ENCODE results near the gene OR2A14.
A peak's percentile ranks its signal among the peaks of the same experiment; 100 is the strongest.
"Not testable (repeated sequence)": the region's sequence is repeated elsewhere in the genome, so short reads cannot be mapped to it uniquely, and the experiment has no call there.

Gene OR2A14

GRCh38 chr7:144130730-144131129 is 7.8 kb downstream of the OR2A14 start:
- peaks cover 3% of the 10 kb centered on the region for H3K27me3 Mint-ChIP-seq
- H3K4me3 Mint-ChIP-seq, result no peak overlapping the region
- no peak overlapping the region for H3K27ac Mint-ChIP-seq
- H3K9me3 Mint-ChIP-seq, result no peaks in the 10 kb centered on the region
- no peaks in the 10 kb centered on the region for H3K36me3 Mint-ChIP-seq (ENCODE audit: low read depth)
- no peaks in the 10 kb centered on the region for H3K4me1 Mint-ChIP-seq (ENCODE audit: low read depth)

DNA sequence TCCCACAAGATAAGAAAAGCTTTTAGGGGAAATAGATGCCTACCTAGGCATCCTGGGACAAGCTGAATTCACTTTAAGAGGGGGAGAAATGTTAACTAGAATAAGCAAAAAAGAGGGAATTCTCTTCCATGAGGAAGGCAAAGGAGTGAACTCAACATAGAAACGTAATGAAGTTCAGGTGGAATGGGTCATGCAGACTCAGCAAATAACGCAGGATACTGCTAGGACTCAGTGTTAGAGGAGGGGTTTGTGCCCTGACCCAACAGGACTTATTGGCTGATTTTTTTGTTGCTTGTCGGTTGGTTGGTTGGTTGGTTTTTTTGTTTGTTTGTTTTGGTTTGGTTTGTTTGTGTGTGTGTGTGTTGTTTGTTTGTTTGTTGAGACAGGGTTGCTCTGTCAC is 9.3 kb downstream of the OR2A14 start:
- Mint-ChIP-seq H3K4me1 (ENCODE audit: low read depth) (no peaks in the 10 kb centered on the region), H3K9me3 (no peaks in the 10 kb centered on the region), H3K4me3 (no peak overlapping the region), H3K36me3 (ENCODE audit: low read depth) (no peaks in the 10 kb centered on the region), H3K27me3 (peaks cover 3% of the 10 kb centered on the region), H3K27ac (no peak overlapping the region)

GRCh38 chr7:144133307-144133706 is 10.3 kb downstream of the OR2A14 start:
- H3K4me3 Mint-ChIP-seq, result no peak overlapping the region
- H3K4me1 Mint-ChIP-seq (ENCODE audit: low read depth), result no peaks in the 10 kb centered on the region
- H3K9me3 Mint-ChIP-seq, result no peaks in the 10 kb centered on the region
- no peak overlapping the region for H3K27ac Mint-ChIP-seq
- H3K27me3 Mint-ChIP-seq, result peaks cover 3% of the 10 kb centered on the region
- no peaks in the 10 kb centered on the region for H3K36me3 Mint-ChIP-seq (ENCODE audit: low read depth)

DNA sequence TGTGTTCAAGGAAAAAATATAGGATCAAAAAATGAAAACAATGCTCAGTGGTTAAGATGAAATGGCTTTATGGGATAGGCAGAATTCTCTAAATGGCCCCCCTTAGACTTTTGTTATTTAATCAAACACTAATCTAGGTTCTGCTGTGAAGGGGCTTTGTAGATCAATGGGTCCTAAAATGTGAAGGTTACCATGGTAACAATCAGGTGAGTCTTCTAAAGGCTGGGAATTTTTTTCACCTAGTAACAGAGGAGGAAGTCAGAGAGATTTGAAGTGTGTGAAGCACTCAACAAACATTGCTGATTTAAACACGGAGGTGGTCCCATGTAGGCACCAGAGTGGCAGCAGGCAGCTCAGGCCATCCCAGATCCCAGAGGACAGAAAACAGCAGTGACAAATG is 11.1 kb downstream of the OR2A14 start:
- Mint-ChIP-seq H3K9me3 (no peaks in the 10 kb centered on the region), H3K27ac (no peak overlapping the region)

DNA sequence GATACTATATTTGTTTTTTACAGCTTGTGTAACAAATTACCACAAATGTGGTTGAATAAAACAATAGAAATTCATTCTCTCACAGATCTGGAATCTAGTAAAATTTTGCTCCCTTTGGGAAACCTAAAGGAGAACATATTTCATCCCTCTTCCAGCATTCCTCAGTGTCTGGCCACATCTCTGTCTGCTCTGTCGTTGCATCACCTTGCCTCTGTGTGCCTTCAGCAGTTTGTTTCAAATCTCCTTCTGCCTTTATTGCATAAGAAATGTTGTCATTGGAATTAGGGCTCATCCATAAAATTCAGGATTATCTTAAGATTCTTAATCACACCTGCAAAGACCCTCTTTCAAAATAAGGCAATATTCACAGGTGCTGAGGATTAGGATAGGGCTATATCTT is 14.5 kb downstream of the OR2A14 start:
- H3K27me3 Mint-ChIP-seq, result peaks cover 6% of the 10 kb centered on the region
- no peak overlapping the region for H3K4me3 Mint-ChIP-seq
- no peak overlapping the region for H3K27ac Mint-ChIP-seq
- H3K36me3 Mint-ChIP-seq (ENCODE audit: low read depth), result no peaks in the 10 kb centered on the region
- H3K4me1 Mint-ChIP-seq (ENCODE audit: low read depth), result no peaks in the 10 kb centered on the region
- H3K9me3 Mint-ChIP-seq, result peaks cover 4% of the 10 kb centered on the region

More for the DNA sequence above, 11.1 kb downstream of the OR2A14 start:
- Mint-ChIP-seq H3K4me3 (no peak overlapping the region), H3K27me3 (peaks cover 3% of the 10 kb centered on the region), H3K36me3 (ENCODE audit: low read depth) (no peaks in the 10 kb centered on the region), H3K4me1 (ENCODE audit: low read depth) (no peaks in the 10 kb centered on the region)

DNA sequence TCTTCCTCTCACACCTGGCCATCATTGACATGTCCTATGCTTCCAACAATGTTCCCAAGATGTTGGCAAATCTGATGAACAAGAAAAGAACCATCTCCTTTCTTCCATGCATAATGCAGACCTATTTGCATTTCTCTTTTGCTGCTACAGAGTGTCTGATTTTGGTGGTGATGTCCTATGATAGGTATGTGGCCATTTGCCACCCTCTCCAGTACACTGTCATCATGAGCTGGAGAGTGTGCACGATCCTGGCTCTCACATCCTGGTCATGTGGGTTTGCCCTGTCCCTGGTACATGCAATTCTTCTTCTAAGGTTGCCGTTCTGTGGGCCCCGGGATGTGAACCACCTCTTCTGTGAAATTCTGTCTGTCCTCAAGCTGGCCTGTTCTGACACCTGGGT is 19.2 kb downstream of the OR2A14 start:
- H3K9me3 Mint-ChIP-seq, result peaks cover 11% of the 10 kb centered on the region
- H3K27ac Mint-ChIP-seq, result no peak overlapping the region
- H3K36me3 Mint-ChIP-seq (ENCODE audit: low read depth), result no peaks in the 10 kb centered on the region
- no peaks in the 10 kb centered on the region for H3K4me1 Mint-ChIP-seq (ENCODE audit: low read depth)
- H3K4me3 Mint-ChIP-seq, result no peak overlapping the region
- peaks cover 6% of the 10 kb centered on the region for H3K27me3 Mint-ChIP-seq

- H3K27ac Mint-ChIP-seq, result no peak overlapping the region
- peaks cover 10% of the 10 kb centered on the region for H3K36me3 Mint-ChIP-seq (ENCODE audit: low read depth)
- no peak overlapping the region for H3K4me3 Mint-ChIP-seq
- peaks cover 9% of the 10 kb centered on the region for H3K27me3 Mint-ChIP-seq
- no peaks in the 10 kb centered on the region for H3K4me1 Mint-ChIP-seq (ENCODE audit: low read depth)
- H3K9me3 Mint-ChIP-seq, result peaks cover 28% of the 10 kb centered on the region
Observed at GRCh38 chr7:144144426-144144825, 21.4 kb downstream of the OR2A14 start.

GRCh38 chr7:144148224-144148827 is 25.4 kb downstream of the OR2A14 start:
- Mint-ChIP-seq H3K4me3 (no peak overlapping the region), H3K36me3 (ENCODE audit: low read depth) (peaks cover 10% of the 10 kb centered on the region), H3K4me1 (ENCODE audit: low read depth) (no peaks in the 10 kb centered on the region), H3K27me3 (peaks cover 19% of the 10 kb centered on the region), H3K9me3 (peaks cover 25% of the 10 kb centered on the region), H3K27ac (no peak overlapping the region)

- no peaks in the 10 kb centered on the region for H3K36me3 Mint-ChIP-seq (ENCODE audit: low read depth)
- peak overlapping the region; percentile 56 for H3K27ac Mint-ChIP-seq
- H3K4me1 Mint-ChIP-seq (ENCODE audit: low read depth), result no peaks in the 10 kb centered on the region
- H3K27me3 Mint-ChIP-seq, result peaks cover 27% of the 10 kb centered on the region
- no peak overlapping the region for H3K4me3 Mint-ChIP-seq
- no peaks in the 10 kb centered on the region for H3K9me3 Mint-ChIP-seq
Observed at GRCh38 chr7:144158861-144159260, 35.9 kb downstream of the OR2A14 start.

DNA sequence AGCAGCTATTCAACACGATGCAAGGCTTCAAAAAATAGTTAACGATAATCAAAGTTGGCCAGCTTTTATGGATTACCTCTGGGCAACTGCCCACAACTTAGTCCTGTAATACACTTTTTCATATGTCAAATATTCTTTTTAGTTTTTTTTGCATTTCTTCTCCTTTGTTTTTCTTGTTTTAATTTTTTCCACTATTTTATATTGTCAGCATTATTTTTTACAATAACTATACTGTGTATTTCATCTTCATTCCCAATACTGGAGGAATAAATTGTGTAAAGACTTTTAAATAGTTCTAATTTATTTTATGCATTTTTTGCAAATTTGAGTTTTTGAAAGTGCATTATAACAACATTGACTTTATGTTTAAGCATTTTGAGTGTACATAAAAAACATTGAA is 41.8 kb downstream of the OR2A14 start:
- H3K9me3 Mint-ChIP-seq, result no peaks in the 10 kb centered on the region
- H3K4me1 Mint-ChIP-seq (ENCODE audit: low read depth), result no peaks in the 10 kb centered on the region
- H3K27me3 Mint-ChIP-seq, result peaks cover 14% of the 10 kb centered on the region
- H3K27ac Mint-ChIP-seq, result no peak overlapping the region
- no peaks in the 10 kb centered on the region for H3K36me3 Mint-ChIP-seq (ENCODE audit: low read depth)
- H3K4me3 Mint-ChIP-seq, result no peak overlapping the region

DNA sequence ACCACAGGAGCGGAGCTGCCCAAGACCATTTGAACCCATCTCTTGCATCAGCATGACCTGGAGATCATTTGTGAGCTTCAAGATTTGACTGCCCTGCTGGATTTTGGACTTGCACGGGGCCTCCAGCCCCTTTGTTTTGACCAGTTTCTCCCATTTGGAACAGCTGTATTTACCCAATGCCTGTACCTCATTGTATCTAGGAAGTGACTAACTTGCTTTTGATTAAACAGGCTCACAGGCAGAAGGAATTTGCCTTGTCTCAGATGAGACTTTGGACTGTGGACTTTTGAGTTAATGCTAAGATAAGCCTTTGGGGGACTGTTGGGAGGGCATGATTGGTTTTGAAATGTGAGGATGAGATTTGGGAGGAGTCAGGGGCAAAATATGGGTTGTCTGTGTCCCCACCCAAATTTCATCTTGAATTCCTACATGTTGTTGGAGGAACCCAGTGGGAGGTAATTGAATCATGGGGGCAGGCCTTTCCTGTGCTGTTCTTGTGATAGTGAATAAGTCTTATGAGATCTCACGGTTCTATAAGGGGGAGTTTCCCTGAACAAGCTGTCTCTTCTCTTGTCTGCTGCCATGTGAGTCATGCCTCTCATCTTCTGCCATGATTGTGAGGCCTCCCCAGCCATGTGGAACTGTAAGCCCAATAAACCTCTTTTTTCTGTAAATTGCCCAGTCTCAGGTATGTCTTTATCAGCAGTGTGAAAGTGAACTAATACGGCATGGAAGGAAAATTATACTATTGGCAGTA is 48.8 kb downstream of the OR2A14 start:
- peaks cover 10% of the 10 kb centered on the region for H3K9me3 Mint-ChIP-seq
- H3K27ac Mint-ChIP-seq; H3K27me3 Mint-ChIP-seq; H3K36me3 Mint-ChIP-seq (ENCODE audit: low read depth); H3K4me3 Mint-ChIP-seq; H3K4me1 Mint-ChIP-seq (ENCODE audit: low read depth): not testable (repeated sequence)

DNA sequence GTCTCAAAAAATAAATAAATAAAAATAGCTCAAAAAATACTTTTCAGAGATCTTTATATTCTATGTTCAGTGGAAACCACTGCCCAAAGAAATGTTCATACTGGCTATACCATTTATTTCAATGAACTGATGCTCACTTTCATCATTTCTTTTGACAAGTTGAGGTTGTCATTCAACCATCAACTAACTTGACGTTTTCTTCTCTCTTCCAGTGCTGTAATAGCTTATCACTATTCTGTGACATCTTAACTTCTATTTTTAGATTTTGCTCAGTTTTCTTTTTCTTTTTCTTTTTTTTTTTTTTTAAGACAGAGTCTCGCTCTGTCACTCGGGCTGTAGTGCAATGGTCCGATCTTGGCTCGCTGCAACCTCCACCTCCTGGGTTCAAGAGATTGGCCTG is 51.6 kb downstream of the OR2A14 start:
- Mint-ChIP-seq H3K9me3 (peaks cover 10% of the 10 kb centered on the region), H3K27me3 (peaks cover 4% of the 10 kb centered on the region), H3K36me3 (ENCODE audit: low read depth) (no peaks in the 10 kb centered on the region), H3K4me1 (ENCODE audit: low read depth) (no peaks in the 10 kb centered on the region), H3K27ac (no peak overlapping the region), H3K4me3 (no peak overlapping the region)

DNA sequence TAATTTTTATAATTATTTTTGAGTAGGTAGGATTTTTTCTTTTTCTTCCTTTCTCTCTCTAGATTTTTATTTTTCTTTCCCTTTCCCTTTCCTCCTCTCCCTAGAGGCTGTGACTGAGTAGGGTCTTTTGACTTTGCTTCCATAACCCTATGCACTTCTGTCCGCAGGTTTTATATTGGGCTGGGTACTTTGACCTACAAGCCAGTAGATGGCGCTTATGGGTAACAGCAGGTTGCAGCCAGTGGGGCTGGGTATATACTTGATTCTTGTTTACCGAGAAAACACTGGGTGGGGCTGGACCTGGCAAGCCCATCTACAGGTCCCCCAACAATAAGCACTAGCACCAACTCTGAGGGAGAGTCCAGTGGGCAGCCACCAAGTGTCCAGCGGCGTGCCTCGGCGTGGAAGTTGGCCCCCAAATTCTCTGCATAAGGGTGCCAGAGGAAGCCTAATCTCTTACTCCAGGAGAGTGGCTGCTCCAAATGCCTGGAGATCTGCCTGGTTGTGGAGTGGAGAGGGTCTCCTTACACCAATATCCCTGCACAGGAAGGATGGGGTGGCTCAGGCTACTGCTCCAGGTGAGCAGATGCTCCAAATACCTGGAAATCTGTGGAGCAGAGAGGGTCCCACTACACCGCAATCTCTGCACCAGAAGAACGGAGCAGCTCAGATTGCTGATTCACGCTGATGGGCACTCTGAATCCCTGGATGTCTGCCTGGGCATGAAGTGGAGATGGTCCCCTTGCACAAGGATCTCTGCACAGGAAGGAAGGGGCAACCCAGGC is 55.6 kb downstream of the OR2A14 start:
- H3K36me3 Mint-ChIP-seq (ENCODE audit: low read depth); H3K4me3 Mint-ChIP-seq; H3K27me3 Mint-ChIP-seq; H3K27ac Mint-ChIP-seq; H3K9me3 Mint-ChIP-seq; H3K4me1 Mint-ChIP-seq (ENCODE audit: low read depth): not testable (repeated sequence)

GRCh38 chr7:144179165-144179479 is 56.1 kb downstream of the OR2A14 start:
- not testable (repeated sequence) for H3K9me3 Mint-ChIP-seq; H3K27me3 Mint-ChIP-seq; H3K27ac Mint-ChIP-seq; H3K4me1 Mint-ChIP-seq (ENCODE audit: low read depth); H3K4me3 Mint-ChIP-seq; H3K36me3 Mint-ChIP-seq (ENCODE audit: low read depth)

Measured in stimulated activated naive CD8-positive, alpha-beta T cell treated with anti-CD3 and anti-CD28 coated beads, Interleukin-15, Interleukin-2, amounts not matched to agents 100 ng/mL and 50 ng/mL, for 24 hours (primary cell).